Fibroblast of skin of right quadriceps (primary cell): ENCODE measurements around the gene HOXB9.

ENCODE experiments used
- DNase-seq: peaks from one replicate; pipeline ENCODE4 v3.0.0-alpha.2; 2013

HOXB9 gene

DNA sequence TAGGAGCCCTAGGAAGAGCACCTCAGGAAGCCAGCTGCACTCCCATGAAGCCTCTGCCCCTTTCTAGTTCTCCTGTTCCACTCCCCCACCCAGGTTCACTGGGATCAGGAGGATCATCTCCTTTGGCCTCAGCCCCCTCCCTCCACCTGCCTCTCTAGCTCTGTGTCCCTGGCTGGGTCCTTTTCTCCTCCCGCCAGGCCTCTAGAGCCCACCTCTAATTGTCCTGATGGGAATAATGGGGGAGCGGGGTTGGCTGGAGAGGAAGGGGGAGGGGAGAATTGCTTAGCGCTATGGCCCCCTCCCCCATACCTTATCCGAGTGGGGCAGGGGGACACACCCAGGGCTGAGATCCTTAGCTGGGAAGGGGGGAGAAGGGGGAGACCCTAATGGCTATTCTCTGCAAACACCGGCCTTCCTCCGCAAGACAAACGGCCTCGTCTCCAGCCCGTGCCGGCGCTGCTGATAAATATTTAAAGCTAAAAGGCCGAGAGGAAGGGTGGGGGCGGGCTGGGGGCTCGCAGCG lies 16.3 kb downstream of the HOXB9 start:
- DNase-seq = no peak

DNA sequence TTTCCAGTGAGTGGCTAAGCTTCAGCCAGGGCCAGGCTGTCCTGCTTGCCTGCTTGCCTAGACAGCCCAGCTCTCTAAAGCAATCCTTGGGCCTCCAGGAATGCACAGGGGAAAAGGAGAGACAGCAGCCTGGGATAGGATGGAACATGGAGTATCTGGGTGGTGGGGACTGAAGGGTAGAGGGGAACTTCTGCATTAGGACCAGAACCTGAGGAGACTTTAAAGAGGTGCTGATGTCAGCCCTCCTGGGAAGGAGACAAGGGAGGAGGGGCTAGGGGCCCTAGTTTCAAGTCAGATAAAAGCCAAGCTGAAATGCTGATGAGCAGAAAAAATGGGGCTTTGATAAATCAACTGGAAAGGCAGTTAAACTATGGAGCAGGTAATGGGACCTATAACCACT lies 17.1 kb downstream of the HOXB9 start:
- no peak for DNase-seq

DNA sequence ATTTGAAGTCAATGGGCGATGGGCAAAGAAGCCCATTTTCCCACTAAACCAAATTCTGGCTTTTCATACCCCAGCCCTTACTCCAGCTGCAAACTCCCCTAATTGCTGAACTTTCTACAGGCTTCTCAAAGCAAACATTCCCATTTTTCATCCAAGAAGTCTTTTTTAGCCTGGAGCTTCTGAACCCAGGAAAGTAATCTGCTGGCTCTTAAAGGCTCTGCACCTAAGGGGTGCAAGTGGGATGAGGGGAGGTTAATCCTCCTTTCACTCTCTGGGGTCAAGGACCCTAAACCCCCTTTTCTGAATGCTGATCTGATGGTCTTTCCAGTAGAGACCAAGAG lies 17.7 kb downstream of the HOXB9 start:
- no peak for DNase-seq

DNA sequence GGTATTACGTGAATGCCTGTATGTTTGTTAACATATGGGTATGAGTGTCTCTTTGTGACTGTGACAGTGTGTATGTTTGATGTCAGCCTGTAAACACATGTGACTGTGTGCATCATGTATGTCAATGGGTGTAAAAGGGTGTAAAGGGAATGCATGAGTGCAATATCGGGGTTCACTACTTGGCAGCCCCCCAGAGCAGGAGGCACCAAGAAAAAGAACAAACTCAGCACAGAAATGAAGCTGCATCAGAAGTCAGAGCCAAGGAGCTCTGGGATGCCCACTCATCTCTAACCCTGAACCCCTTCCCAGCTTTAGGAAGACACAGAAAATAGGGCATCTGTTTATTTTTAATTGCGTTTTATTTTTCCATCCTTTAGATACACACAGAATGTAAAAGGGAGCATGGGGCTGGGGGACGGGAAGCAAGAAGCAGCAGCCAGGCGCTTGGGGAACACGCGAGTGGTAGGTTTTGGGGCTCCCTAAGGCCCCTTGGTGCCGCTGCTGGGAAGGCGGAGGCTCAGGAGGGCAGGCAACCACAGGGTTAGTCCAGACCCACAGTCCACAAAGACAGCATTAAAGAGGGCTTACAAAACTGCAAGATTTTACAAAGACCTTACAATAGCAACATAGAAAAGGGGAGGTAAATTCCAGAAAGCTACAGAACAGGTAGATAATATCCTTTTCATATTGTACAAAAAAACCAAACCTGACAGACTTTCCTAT lies 19.1 kb downstream of the HOXB9 start:
- DNase-seq = no peak

DNA sequence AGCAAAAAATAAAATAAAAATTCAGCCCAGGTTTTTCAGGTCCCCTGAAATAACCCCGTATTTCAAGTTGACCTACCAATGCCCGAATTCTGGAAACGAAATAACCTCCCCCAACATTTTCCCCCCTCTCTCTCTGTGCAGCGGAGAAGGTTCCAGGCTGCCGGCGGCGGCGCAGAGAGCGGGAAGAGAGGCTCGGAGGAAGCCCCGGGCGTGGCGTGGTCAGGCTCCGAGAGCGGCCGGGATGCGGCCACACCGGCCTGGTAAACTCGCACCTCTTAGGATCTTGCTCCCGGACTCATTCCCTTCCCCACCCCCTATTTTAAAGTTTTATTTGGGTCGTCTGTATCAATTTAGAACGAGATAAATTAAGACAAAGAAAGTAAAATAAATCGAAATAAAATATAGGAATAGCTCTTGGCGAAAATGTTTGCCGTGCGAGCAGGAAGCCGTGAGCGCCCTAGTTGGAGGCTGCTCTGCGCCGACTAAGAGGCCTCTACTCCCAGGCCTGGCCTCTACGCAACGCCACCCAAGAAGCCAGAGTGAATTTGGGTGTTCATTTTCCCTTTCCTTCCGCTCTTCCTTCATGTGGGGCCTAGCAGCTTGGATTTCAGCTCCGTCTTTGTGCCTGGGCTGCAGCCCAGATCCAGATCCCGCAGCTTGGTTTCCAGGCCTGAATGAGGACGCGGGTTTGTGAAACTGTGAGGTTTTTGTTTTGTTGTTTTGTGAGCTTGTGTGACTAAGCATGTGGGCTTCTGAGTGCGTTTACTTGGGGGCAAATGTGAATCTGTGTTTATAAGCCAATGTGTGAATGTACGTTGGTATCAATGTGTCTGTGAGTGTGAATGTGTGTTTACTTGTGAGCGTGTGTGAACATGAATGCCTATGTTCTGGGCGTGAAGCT lies 19.9 kb downstream of the HOXB9 start:
- no peak for DNase-seq

DNA sequence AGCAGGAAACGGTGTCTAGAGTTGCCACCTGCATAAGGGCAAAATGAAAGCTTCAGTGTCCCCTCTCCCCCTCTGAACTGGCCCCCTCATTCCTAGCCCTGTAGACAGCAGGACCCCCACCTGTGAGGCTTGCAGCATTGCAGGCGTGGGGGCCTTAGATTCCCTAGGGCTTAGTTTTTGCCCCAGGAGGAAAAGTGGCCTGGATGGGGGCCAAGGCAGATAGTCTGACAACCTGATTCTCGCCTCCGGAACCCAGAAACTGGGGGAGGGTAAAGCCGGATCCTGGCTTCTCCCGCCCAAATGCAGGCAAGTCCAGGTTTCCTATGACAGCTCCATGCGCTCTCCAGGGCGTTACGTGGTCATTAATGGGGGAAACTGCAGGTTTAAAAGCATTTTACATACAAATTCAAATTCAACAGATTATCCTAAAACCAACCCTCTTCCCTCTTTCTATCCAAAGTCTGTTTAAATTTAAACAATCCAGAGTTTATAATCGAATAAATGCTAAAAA lies 20.7 kb downstream of the HOXB9 start:
- DNase-seq = no peak

DNA sequence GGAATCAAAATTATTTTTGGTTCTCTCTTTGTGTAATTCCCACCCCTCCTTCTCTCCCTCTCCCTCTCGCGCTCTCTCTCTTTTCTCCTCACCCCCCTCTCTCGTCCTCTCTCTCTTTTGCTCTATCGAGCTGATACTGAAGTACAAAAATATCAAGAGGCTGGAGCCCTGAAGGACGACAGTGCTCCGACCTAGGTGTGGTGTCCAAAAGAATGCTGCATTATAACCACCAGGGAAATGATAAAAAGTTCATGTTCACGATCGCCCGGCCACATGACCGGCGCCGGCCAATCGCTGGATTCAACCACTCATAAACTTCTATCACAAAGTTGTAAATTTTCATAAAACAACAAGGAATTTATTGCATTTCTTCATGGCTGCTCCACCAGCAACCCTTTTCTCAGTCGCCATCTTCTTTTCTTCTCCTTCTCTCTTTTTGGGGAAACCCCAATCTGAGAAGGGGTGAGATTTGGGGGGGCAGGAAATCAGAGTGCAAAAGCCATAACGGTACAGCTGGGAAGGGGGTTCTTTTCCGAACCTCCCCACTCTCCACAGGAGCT lies 21.3 kb downstream of the HOXB9 start, which contains the start of gene HOXB6:
Gene HOXB6 (minus strand): TSS at position 217 of the 560 bp plus-strand sequence. CDS start 6,836 bp downstream, outside the sequence.
- peak; percentile 45 for DNase-seq

DNA sequence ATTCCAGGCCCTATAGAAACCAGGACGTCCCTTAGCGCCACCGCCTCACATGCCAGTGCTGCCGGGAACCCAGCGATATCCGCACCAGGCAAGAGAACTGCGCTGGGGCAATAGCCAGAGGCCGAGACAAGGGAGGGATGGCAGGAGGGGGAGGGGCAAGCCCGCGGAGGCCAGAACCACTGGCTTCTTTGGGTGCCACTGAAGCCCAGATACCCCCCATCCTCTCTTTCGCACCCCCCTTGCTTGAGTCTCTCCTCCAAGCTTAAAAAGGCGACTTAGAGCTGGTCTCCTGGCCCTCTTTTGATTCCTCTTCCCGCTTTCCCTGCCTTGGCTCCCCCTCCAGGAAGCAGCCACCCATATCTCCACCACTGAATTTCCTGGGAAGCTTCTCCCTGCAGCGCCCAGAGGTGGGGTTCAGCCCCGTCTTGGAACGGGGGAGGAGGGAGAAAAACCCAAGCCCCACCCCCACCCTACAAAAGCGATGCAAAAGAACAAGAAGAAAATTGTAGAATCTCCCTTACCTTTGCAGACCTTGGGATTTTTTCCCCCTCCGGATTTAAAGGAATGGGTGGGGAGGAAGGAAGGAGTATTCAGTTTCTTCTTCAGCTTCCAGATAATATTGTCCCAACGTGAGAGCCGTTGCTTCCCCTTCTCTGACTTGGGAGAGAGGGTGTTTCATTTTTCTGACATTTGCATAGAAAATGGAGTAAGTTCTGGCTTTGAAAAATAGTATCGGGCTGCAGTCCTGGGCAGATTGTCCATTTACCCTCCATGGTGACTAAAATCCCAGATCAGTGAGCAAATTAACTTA lies 22.0 kb downstream of the HOXB9 start:
- peak; percentile 48 for DNase-seq

DNA sequence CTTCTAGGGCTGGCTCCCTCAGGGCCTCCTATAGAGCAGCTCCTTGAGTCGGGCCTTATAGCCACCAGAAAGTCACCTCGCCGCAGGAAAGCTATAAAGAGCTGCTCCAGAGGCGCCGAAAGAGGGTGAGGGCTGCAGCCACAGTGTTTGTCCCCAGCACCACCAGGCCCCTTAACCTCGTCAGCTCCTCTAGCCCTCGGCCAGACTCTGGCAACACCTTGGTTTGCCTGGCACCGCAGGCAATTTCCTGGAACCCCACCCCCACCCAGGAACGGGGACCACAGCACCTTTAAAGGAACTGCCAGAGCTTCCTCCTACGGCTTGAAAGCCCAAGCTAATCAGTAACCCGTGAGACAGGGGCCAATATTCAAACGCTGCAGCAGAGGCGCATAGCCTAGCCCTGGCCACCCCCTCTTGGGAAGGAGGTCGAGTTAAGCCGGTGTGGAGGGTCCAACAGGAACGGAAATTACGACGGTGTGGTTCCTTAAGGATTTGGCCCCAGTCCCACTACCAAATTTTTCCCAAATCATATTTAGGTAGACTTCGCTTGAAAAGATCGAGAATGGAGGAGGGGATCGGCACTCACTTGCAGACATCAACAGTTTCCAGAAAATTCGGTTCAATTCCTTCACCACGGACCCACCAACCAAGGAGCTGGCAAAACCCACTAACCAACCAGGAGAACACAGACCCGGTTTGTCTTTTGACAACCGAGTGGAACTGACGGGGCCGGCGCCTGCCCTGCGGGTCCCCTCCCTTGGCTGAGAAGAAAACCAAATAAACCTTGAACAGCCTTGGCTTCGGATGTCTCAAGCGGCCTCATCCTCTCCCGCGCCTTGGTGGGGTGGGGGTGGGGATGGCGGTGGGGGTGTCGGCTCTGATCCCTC lies 24.4 kb downstream of the HOXB9 start:
- no peak for DNase-seq

DNA sequence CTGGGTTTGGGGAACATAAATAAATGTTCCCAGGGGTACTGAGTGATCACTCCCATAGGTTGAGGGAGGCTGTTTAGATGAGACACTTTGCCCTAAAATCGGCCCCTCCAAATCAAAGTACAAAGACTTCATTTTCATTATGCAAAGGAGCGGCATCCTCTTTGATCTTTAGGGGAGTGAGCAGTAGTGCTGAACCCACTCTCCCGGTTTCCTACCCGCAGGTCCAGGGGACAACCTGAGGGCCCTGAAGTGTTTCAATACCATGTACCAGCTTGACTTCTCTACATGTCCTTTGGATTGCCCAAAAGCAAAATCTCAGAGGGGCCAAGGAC lies 25.0 kb downstream of the HOXB9 start:
- DNase-seq = no peak

DNA sequence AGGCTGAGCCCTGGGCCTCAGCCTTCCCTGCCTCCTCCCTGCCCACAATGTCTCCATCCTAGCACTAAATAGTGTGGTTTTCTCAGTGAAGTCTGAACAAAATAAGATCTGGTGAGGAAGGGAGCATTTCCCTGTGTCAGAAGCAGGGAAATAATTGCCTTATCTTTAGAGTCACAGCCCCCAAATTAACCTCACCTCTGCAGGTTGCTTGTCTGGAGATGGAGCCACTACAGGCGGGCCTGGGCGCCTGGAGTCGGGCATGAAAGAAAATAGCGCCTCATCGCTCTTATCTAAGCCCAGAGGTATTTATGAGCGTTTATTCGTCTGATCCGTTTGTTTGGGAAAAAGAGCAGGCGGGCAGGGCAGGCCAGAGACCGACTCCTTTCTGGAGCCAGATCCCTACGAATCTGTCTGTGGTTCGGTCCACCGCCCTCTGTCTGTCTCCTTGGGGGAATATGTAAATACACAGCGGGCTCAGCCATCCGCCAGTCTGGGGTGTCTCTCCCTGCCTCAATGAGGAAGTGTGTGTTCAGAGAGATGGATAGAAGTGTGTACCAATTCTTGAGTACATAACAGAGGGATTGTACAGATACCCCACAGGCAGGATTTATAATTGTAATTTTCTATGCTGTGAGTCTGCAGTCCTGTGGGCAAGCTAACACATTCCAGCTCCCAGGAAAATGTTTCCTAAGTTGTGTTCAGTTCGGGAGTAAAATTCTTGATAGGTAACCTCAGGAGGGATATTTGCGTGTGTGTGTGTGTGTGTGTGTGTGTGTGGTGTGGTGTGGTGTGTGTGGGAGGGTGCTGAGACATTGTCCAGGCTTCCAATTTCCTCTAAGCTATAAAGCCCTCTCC lies 25.7 kb downstream of the HOXB9 start:
- no peak for DNase-seq

DNA sequence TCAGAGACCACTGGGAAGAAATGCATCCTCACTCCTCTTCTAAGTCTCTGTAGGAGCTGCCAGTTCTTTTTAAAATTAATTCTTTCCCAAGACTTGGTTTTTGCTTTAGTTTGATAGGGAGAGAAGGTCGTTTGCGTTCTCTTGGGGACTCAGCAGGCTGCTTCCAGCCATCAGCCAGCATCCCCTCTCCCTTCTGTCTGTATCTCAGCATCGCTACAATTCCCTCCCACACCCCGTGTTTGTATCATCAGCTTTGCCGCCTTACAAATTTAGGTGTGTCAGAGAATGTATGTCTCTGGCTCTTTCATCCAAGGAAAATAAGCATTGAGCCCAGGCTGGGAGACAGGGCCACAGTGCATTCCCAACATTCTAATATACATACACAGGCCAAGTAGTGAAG lies 26.8 kb downstream of the HOXB9 start:
- no peak for DNase-seq

DNA sequence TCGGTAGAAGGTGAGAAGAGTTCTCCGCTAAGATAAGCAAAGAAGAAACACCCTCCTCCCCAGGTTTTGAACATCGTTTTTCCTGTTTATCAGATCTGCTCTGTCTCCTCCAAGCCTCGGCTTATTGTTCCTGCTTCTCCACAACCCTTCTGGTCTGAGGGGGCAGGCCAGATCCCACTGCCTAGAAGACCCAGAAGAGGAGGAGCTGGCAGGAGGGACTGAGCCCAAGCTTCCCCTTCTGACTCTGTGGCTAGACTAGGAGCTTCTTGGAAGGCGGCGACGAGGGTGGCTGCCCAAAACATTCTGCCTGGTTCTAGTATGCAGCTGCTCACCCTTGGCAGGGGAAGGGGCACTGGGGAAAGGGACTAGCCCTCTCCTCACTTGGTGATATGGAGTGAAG lies 27.4 kb downstream of the HOXB9 start:
- DNase-seq = no peak

DNA sequence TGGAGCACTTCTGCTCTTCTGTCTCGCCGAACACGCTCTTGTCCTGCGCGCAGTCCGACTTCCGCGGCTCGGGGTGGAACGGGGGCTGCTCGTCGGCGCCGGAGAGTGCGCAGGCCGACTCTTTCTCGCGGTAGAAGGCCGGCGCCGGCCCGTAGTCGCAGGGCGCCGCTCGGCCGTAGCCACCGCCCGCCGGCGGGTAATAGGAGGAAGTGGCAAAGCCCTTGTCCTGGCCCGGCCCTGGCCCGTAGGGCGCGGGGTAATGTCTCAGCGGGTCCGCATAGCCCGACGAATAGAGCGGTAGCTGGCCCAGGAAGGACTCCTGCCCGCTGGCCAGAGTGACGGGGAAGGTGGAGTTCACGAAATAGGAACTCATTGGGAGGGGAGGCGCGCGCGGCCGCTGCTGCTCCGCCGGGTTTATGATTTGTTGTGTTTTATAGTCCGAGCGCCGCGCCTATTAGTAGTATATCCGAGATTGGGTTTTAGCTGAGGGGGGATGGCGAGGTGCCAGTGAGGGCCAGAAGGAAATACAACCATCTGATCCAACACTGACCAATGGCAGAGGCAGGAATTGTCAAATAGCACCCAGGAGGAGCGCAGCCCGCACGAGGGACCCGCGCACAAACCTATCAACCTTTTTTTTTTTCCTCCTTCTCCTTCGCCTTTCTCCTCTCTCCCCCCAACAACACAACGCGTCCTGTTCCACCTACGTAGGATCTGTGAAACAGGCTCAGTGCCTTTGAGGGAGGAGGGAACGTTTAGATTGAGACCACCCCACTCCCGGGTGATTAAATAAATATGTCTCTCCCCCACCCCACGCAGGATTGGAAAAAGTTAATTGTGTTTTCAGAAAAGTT lies 28.2 kb downstream of the HOXB9 start:
- DNase-seq = peak; percentile 57

DNA sequence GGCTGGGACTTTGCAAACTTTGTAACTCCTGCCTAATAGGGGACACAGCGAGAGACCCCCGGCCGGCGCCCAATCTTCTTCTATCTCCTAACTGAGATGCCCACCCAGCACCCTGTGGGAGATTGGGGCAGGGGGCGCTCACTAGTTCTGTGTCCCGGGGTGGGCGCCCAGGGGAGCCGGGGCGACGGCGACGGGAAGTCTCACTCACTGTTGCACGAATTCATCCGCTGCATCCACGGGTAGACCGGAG lies 28.7 kb downstream of the HOXB9 start:
- DNase-seq = no peak

DNA sequence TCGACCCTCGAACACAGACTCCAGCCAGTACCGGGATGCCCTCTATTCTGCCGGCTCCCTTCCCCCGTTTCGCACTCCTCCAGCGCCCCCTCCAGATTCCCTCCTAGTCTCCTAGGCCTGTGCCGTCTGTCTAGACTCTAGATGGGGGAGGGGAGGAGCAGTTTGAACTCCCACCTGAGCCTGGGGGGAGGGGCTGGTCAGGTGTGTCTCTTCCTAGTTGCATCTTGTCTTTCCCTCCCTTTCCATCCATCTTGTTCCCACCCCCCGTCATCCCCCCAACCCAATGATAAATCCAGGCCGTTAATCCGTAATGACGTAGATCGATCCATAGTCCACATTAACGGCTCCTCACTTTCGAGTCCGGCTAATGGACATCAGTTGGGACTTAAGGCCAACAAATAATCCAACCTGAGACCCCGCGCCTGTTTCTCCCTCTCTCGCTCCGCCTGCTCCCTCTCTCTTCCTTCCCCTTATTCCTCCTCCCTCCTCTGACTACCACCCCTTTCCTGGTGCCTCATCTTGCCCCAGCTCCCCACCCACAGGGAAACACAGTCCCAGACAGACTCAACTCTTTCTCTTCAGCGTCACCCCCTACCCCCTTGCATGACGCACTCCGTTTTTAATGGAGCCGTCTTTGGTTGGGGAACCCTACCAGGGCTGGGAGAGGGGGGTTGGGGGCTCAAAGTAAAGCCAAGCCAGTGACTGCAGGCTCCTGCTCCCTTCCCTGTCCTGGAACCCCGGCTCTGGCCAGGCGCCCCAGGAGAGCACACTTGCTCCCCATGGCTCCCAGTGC lies 29.2 kb downstream of the HOXB9 start:
- DNase-seq = peak; percentile 68

DNA sequence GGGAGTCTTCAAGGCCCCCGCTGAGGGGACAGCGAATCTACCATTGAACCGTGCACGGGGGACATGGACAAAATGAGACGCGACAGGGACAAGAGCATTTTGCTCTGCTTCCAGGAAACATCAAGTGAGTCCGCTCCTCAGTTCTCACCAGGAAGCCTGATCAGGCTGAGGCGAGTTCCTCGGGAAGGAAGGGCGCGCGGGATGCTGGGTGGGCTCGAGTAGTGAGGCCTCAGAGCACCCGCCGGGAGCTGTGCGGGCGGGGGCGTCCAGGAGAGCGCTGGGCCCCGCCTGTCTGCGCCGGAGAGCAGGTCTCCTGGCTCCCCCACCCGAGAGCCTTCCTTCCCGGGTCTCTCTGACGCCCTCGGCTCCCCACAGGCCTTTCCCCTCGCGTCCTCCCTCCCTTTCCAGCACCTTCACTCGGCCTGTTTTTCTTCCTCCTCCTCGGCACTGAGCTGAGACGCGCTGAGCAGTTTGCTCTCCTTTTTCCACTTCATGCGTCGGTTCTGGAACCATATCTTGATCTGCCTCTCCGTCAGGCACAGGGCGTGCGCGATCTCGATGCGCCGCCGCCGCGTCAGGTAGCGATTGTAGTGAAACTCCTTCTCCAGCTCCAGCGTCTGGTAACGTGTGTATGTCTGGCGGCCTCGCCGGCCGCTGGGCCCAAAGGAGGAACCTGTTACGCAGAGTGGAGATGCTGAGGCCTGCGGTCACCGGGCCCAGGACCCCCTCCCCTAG lies 30.0 kb downstream of the HOXB9 start:
- no peak for DNase-seq

DNA sequence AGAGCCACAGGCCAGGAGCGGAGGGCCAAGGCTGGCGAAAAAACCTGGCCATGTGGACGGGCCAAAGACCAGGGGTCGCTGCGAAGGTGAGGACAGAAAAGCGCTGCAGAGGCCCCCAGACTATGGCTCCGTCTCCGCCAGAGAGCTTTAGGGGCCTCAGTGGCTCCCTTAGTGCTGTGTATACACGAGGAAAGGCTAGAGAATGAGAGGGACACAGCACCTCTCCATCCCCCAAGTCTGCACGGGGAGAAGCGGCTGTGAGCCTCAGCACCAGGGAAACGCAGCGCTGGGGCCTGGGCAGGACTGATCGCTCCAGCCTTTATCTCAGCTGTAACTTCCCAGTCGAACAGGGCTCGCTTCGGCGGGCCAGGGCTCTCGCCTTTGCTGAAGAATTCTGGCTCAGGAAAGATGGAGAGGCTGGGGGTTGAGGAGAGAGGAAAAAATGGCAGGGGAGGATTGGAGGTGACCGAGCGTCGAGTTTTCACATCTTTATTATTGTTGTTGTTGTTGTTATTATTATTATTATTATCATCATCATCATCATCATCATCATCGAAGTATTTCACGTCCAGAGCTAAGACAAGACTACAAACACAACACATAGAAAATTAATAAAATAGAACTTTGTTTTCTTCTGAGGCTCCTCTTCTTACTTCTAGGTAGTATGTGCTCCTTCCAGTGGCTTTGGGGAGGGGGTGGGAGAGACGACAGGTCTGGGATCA lies 30.7 kb downstream of the HOXB9 start:
- no peak for DNase-seq
